GM10266 (cell line): ENCODE measurements around the gene PLCH1.

Experiments used
- DNase-seq: peaks from one replicate; pipeline ENCODE4 v3.0.0; 2012; ENCODE audit errors: extremely low spot score
- CTCF ChIP-seq: IDR thresholded peaks from 2 replicates; pipeline ENCODE4 v1.5.1; 2012; ENCODE audit warnings: mild to moderate bottlenecking, low read depth; ENCODE audit not compliant: control insufficient read depth, insufficient read depth; ENCODE audit errors: missing control alignments

PLCH1 gene

GRCh38 chr3:155753038-155753639 lies 8.3 kb upstream of the PLCH1 start:
- peak; percentile 34 for DNase-seq

GRCh38 chr3:155748611-155749365 lies 3.9 kb upstream of the PLCH1 start:
- DNase-seq, result no peak
- TF ChIP-seq CTCF, result no peak

More at GRCh38 chr3:155753038-155753639, 8.3 kb upstream of the PLCH1 start:
- peak; percentile 49 for TF ChIP-seq CTCF

GRCh38 chr3:155747946-155748290 lies 3.0 kb upstream of the PLCH1 start:
- no peak for TF ChIP-seq CTCF
- DNase-seq, result no peak

GRCh38 chr3:155747286-155747945 lies 2.5 kb upstream of the PLCH1 start:
- no peak for DNase-seq
- no peak for TF ChIP-seq CTCF

- no peak for TF ChIP-seq CTCF
- no peak for DNase-seq
Observed at GRCh38 chr3:155746703-155747102, 1.8 kb upstream of the PLCH1 start.

GRCh38 chr3:155745795-155746550 lies 1.1 kb upstream of the PLCH1 start:
- TF ChIP-seq CTCF, result no peak
- no peak for DNase-seq
